Tibial nerve (tissue), 4 donors: ENCODE measurements around the gene TSPAN2.

ENCODE experiments used
- CTCF ChIP-seq, 5 experiments: fragments of 200-600 bp in 3 of 5; fragments of 450-650 bp in 2 of 5; sonication (generic) in 3 of 5; IDR thresholded peaks; one replicate each; pipeline ENCODE4 v1.5.1; 2016 to 2019; ENCODE audit warnings: antibody characterized with exemption in 5 of 5, mild to moderate bottlenecking in 3 of 5, moderate library complexity in 2 of 5
- EP300 ChIP-seq, 2 donors: sonication (generic); formaldehyde crosslinking; IDR thresholded peaks; one replicate each; pipeline ENCODE4 v1.6.1; 2017; ENCODE audit warnings: antibody characterized with exemption in 2 of 2, mild to moderate bottlenecking in 1 of 2
- POLR2A ChIP-seq, 2 donors: fragments of 450-650 bp; IDR thresholded peaks; one replicate each; pipeline ENCODE4 v1.6.1; 2017; ENCODE audit warnings: antibody characterized with exemption in 2 of 2, mild to moderate bottlenecking in 2 of 2, moderate library complexity in 2 of 2

GRCh38 chr1:115137191-115137590 lies 47.9 kb upstream of the TSPAN2 start:
- TF ChIP-seq CTCF (IDR thresholded peaks at IDR 0.05): no peak
- TF ChIP-seq EP300 (IDR thresholded peaks at IDR 0.05): no peak
- no peak for TF ChIP-seq POLR2A (IDR thresholded peaks at IDR 0.05)
